Endothelial cell of umbilical vein (primary cell): ENCODE results near the gene SGK1. TPM values are rescaled to one million over a fixed set of nuclear protein-coding genes. Genes with fewer than 3 reads are reported as not detected.

Experiments used
- BruUV-seq: library from RNA; stranded (reverse); fragments of 400-500 nt; replicated peaks from 2 replicates; lab custom pipeline; 2021; lab: Mats Ljungman, UMichigan
- CTCF ChIA-PET: fragments of 300-600, 350-600 bp; sonication (Branson Sonifier 250); formaldehyde crosslinking; loops from one replicate; lab custom pipeline; 2021; ENCODE audit warnings: antibody characterized with exemption, inconsistent platforms; lab: Charles Lee
- POLR2A ChIA-PET: fragments of 300-600, 350-600 bp; sonication (Branson Sonifier 250); formaldehyde crosslinking; loops from one replicate; lab custom pipeline; 2021; ENCODE audit warnings: antibody characterized with exemption, inconsistent platforms; lab: Charles Lee
- DNase-seq: peaks from one replicate; pipeline ENCODE4 v3.0.0-alpha.2; 2011; ENCODE audit warnings: low read depth, low spot score
- FAIRE-seq: peaks from 2 replicates; lab custom pipeline; 2011; peaks lifted over from hg19 to GRCh38; lab: Jason Lieb, UNC
- H2AFZ ChIP-seq: 2 replicates; pipeline ENCODE4 v1.6.0; 2012; ENCODE audit warnings: low read depth, low read length, control low read depth, inconsistent platforms
- H3K27ac ChIP-seq: 2 replicates; pipeline ENCODE4 v1.5.1; 2011; ENCODE audit warnings: low read depth, mild to moderate bottlenecking, control low read depth, low read length, moderate library complexity; ENCODE audit not compliant: insufficient read depth
- H3K27me3 ChIP-seq, 2 experiments: 2 replicates each; pipeline versions ENCODE4 v1.6.0 to v1.6.1; 2011; ENCODE audit warnings: low read length in 2 of 2, mixed read lengths in 1 of 2; ENCODE audit not compliant: control insufficient read depth in 2 of 2, insufficient read depth in 2 of 2
- H3K36me3 ChIP-seq, 2 experiments: 2 replicates in 1 of 2; 3 replicates in 1 of 2; pipeline ENCODE4 v1.5.1; 2011; ENCODE audit warnings: low read length in 2 of 2, mild to moderate bottlenecking in 1 of 2, moderate library complexity in 1 of 2; ENCODE audit not compliant: control insufficient read depth in 2 of 2, insufficient read depth in 2 of 2; ENCODE audit errors: extremely low read depth in 1 of 2
- H3K4me1 ChIP-seq: 3 replicates; pipeline ENCODE4 v1.5.1; 2011; ENCODE audit warnings: mild to moderate bottlenecking, low read length; ENCODE audit not compliant: control insufficient read depth, insufficient read depth; ENCODE audit errors: extremely low read depth
- H3K4me2 ChIP-seq: 2 replicates; pipeline ENCODE4 v1.6.1; 2011; ENCODE audit warnings: low read length, control low read depth, mixed read lengths; ENCODE audit not compliant: insufficient read depth
- H3K4me3 ChIP-seq, 3 experiments: fragments of 200-600 bp in 1 of 3; sonication (generic), shearing (Covaris generic) in 1 of 3; replicated peaks in 1 of 3; 2 replicates each; pipeline ENCODE4 v1.5.1; 2011 to 2016; ENCODE audit warnings: control low read depth in 3 of 3, low read length in 3 of 3, mild to moderate bottlenecking in 2 of 3, inconsistent platforms in 1 of 3, low read depth in 1 of 3, moderate library complexity in 1 of 3; ENCODE audit not compliant: insufficient read depth in 1 of 3
- H3K79me2 ChIP-seq: 2 replicates; pipeline ENCODE4 v1.6.0; 2012; ENCODE audit warnings: low read length, inconsistent platforms; ENCODE audit not compliant: control insufficient read depth, insufficient read depth
- H3K9ac ChIP-seq: replicated peaks from 2 replicates; pipeline ENCODE3; 2011; ENCODE audit warnings: low read length, control low read depth; ENCODE audit not compliant: insufficient read depth; ENCODE audit errors: extremely low read depth
- H3K9me1 ChIP-seq: replicated peaks from 3 replicates; pipeline ENCODE4 v1.6.0; 2011; ENCODE audit warnings: mild to moderate bottlenecking, low read length; ENCODE audit not compliant: control insufficient read depth, insufficient read depth; ENCODE audit errors: extremely low read depth
- H3K9me3 ChIP-seq: replicated peaks from 2 replicates; pipeline ENCODE4 v1.5.1; 2012; ENCODE audit warnings: low read length, inconsistent platforms; ENCODE audit not compliant: control insufficient read depth, insufficient read depth
- H4K20me1 ChIP-seq: replicated peaks from 2 replicates; pipeline ENCODE3; 2011; ENCODE audit warnings: mild to moderate bottlenecking, low read length; ENCODE audit not compliant: control insufficient read depth, insufficient read depth; ENCODE audit errors: extremely low read depth
- EZH2 ChIP-seq: IDR thresholded peaks from 2 replicates; pipeline ENCODE4 v1.6.1; 2012; ENCODE audit warnings: borderline replicate concordance, low read depth, mild to moderate bottlenecking, moderate library complexity, low read length, inconsistent platforms; ENCODE audit not compliant: severe bottlenecking
- FOS ChIP-seq: IDR thresholded peaks from 2 replicates; pipeline ENCODE4 v1.6.1; 2011; ENCODE audit warnings: mild to moderate bottlenecking, low read length, moderate library complexity, borderline replicate concordance; ENCODE audit not compliant: insufficient read depth
- GATA2 ChIP-seq: IDR thresholded peaks from 2 replicates; pipeline ENCODE4 v1.7.0; 2011; ENCODE audit warnings: low read depth, mild to moderate bottlenecking, moderate library complexity, mixed read lengths, low read length; ENCODE audit not compliant: insufficient read length, insufficient read depth
- JUN ChIP-seq: IDR thresholded peaks from 2 replicates; pipeline ENCODE4 v1.6.1; 2011; ENCODE audit warnings: borderline replicate concordance, low read depth; ENCODE audit not compliant: insufficient read length, insufficient read depth
- MYC ChIP-seq: IDR thresholded peaks from one replicate; pipeline ENCODE4 v1.6.1; 2011; ENCODE audit warnings: mild to moderate bottlenecking, low read depth, low read length
- POLR2A ChIP-seq: IDR thresholded peaks from 2 replicates; pipeline ENCODE4 v1.6.1; 2012; ENCODE audit warnings: low read depth, mild to moderate bottlenecking, control low read depth, low read length
- POLR2AphosphoS5 ChIP-seq: IDR thresholded peaks from 2 replicates; pipeline ENCODE4 v1.6.1; 2012; ENCODE audit warnings: low read depth, mild to moderate bottlenecking, control low read depth, low read length, moderate library complexity; ENCODE audit not compliant: insufficient read depth
- dilution Hi-C: fragments of 300-500 bp; cut with MboI; formaldehyde crosslinking; loops from one replicate; pipeline ENCODE4 v1.15.0; 2019; ENCODE audit warnings: low sequenced_read_pairs; ENCODE audit not compliant: extremely low pct_ligation_motif_present
- intact Hi-C: fragments of 100-400 bp; cut with micrococcal nuclease; formaldehyde crosslinking; loops from one replicate; pipeline ENCODE4 v1.10.0; 2022
- polyA plus RNA-seq, 4 experiments: library from polyadenylated mRNA; depleted of rRNA in 3 of 4; stranded (reverse) in 3 of 4; unstranded in 1 of 4; fragments of >200 nt; gene quantifications; 2 replicates each; pipeline versions ENCODE4 v1.2.1 to v1.2.3, GENCODE V29; 2011 to 2012; ENCODE audit warnings: missing spikeins in 1 of 4
- total RNA-seq: library from RNA; stranded (reverse); gene quantifications from 2 replicates; pipeline ENCODE4 v1.2.3, GENCODE V29; 2021
- TF ChIP-seq, protein P1 (sequence below): IDR thresholded peaks from 2 replicates; pipeline ENCODE4 v1.6.1; 2011; ENCODE audit not compliant: insufficient read depth, insufficient read length
- TF ChIP-seq, protein P2 (sequence below), 2 donors: IDR thresholded peaks; 1 replicate in 1 of 2; 2 replicates in 1 of 2; pipeline ENCODE4 v1.5.1; 2011; ENCODE audit warnings: low read length in 2 of 2, mild to moderate bottlenecking in 2 of 2, moderate library complexity in 2 of 2, control low read depth in 1 of 2, inconsistent platforms in 1 of 2, low read depth in 1 of 2; ENCODE audit not compliant: insufficient read depth in 1 of 2; ENCODE audit errors: extremely low read depth in 1 of 2

Gene SGK1
- total and polyA plus RNA-seq, 2 donors (not counting 3 experiments of a cell fraction or from before 2014, with no cell fraction given) = 121 to 128 TPM

DNA sequence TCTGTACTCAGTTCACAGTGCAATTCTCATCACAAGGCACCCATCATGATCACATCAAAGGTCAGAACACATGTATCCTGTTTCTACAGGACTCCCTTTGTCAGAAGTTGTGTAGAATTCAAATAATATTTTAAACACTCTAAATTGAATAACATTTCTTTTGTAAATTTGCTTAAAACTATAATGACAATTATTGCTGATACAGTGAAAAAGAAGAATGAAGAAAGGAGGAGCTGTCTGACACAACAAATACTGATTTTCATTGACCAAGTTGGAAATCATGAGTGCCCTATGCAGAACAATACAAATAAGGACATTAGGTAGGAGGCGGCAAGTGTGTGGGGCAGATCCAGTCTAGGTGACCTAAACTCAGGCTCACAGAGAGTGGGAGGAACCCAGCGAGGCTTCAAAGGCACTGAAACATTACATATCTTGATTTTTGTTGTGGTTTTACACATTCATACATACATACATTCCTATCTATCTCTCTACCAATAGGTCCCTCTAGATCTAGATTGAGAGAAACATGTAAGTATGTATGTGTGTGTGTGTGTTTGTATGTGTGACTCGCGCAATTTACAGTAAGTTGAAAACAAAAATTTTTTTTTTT lies 186.3 kb downstream of the SGK1 start:
- no TSS peak for BruUV-seq
- TF ChIP-seq JUN = no peak
- no peak for TF ChIP-seq MYC
- TF ChIP-seq, protein P1, sequence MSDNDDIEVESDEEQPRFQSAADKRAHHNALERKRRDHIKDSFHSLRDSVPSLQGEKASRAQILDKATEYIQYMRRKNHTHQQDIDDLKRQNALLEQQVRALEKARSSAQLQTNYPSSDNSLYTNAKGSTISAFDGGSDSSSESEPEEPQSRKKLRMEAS = no peak
- TF ChIP-seq POLR2A = no peak
- TF ChIP-seq GATA2 = no peak
- TF ChIP-seq EZH2 = no peak
- no peak for TF ChIP-seq POLR2AphosphoS5
- TF ChIP-seq, protein P2, sequence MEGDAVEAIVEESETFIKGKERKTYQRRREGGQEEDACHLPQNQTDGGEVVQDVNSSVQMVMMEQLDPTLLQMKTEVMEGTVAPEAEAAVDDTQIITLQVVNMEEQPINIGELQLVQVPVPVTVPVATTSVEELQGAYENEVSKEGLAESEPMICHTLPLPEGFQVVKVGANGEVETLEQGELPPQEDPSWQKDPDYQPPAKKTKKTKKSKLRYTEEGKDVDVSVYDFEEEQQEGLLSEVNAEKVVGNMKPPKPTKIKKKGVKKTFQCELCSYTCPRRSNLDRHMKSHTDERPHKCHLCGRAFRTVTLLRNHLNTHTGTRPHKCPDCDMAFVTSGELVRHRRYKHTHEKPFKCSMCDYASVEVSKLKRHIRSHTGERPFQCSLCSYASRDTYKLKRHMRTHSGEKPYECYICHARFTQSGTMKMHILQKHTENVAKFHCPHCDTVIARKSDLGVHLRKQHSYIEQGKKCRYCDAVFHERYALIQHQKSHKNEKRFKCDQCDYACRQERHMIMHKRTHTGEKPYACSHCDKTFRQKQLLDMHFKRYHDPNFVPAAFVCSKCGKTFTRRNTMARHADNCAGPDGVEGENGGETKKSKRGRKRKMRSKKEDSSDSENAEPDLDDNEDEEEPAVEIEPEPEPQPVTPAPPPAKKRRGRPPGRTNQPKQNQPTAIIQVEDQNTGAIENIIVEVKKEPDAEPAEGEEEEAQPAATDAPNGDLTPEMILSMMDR (IDR thresholded peaks at IDR 0.05; ENCODE audit: extremely low read depth in 1 of 2, insufficient read depth in 1 of 2, low read depth in 1 of 2, low read length in 2 of 2) = no peak
- TF ChIP-seq FOS = no peak
- no peak overlapping the region for H2AFZ ChIP-seq
- no peak overlapping the region for H3K27ac ChIP-seq
- dilution Hi-C loops = no loop called here
- H4K20me1 ChIP-seq = no peaks in the 10 kb centered on the region
- DNase-seq (no peak), FAIRE-seq (no peak)
- intact Hi-C loops = no loop called here
- H3K4me1 ChIP-seq = no peaks in the 10 kb centered on the region
- H3K4me3 ChIP-seq = no peak overlapping the region
- no peaks in the 10 kb centered on the region for H3K9me3 ChIP-seq
- no peak overlapping the region for H3K4me2 ChIP-seq
- H3K9ac ChIP-seq = no peak overlapping the region
- H3K36me3 ChIP-seq = no peaks in the 10 kb centered on the region
- H3K79me2 ChIP-seq = no peaks in the 10 kb centered on the region
- ChIA-PET CTCF (interaction anchor here (0.9 to 4.4 kb wide), 2 partner anchors 8 to 1069 kb away, joined by 5 to 29 read pairs; no protein-coding TSS in a partner anchor), POLR2A (no interaction called here)
- H3K27me3 ChIP-seq = no peaks in the 10 kb centered on the region
- no peaks in the 10 kb centered on the region for H3K9me1 ChIP-seq
